Tibial nerve (tissue), 4 donors: ENCODE data around the gene TLK1. TPM values are rescaled to one million over a fixed set of nuclear protein-coding genes. Genes with fewer than 3 reads are reported as not detected.

Experiments used
- DNase-seq, 2 donors: peaks; one replicate each; pipeline ENCODE4 v3.0.0-alpha.2; 2019; ENCODE audit warnings: low spot score in 2 of 2
- H3K27ac ChIP-seq, 4 donors: fragments of 200-600 bp; sonication (generic) in 3 of 4; one replicate each; pipeline ENCODE4 v1.5.1; 2017 to 2019; ENCODE audit warnings: mild to moderate bottlenecking in 1 of 4
- H3K27me3 ChIP-seq, 2 donors: fragments of 200-600 bp; sonication (generic) in 1 of 2; one replicate each; pipeline versions ENCODE4 v1.5.1 to v1.6.0; 2017 to 2019
- H3K36me3 ChIP-seq, 3 donors: fragments of 200-600 bp; sonication (generic); one replicate each; pipeline ENCODE4 v1.5.1; 2018 to 2019
- H3K4me1 ChIP-seq, 4 donors: fragments of 200-600 bp; sonication (generic) in 3 of 4; one replicate each; pipeline ENCODE4 v1.5.1; 2017 to 2019
- H3K4me3 ChIP-seq, 4 donors: fragments of 200-600 bp; sonication (generic) in 3 of 4; one replicate each; pipeline ENCODE4 v1.5.1; 2017 to 2019; ENCODE audit warnings: mild to moderate bottlenecking in 1 of 4, moderate library complexity in 1 of 4
- H3K9me3 ChIP-seq, 4 donors: fragments of 200-600 bp; sonication (generic) in 3 of 4; one replicate each; pipeline ENCODE4 v1.5.1; 2017 to 2019
- CTCF ChIP-seq, 5 experiments: fragments of 200-600 bp in 3 of 5; fragments of 450-650 bp in 2 of 5; sonication (generic) in 3 of 5; IDR thresholded peaks; one replicate each; pipeline ENCODE4 v1.5.1; 2016 to 2019; ENCODE audit warnings: antibody characterized with exemption in 5 of 5, mild to moderate bottlenecking in 3 of 5, moderate library complexity in 2 of 5
- EP300 ChIP-seq, 2 donors: sonication (generic); formaldehyde crosslinking; IDR thresholded peaks; one replicate each; pipeline ENCODE4 v1.6.1; 2017; ENCODE audit warnings: antibody characterized with exemption in 2 of 2, mild to moderate bottlenecking in 1 of 2
- POLR2A ChIP-seq, 2 donors: fragments of 450-650 bp; IDR thresholded peaks; one replicate each; pipeline ENCODE4 v1.6.1; 2017; ENCODE audit warnings: antibody characterized with exemption in 2 of 2, mild to moderate bottlenecking in 2 of 2, moderate library complexity in 2 of 2
- WGBS, 2 donors: methylation state at CpG; one replicate each; pipeline ENCODE4 v1.1.5; 2018; 5-methylcytosine and 5-hydroxymethylcytosine counted together
- total RNA-seq, 4 donors: library from RNA; depleted of rRNA; stranded (reverse); fragments of >200 nt; gene quantifications; one replicate each; pipeline ENCODE4 v1.1.0, GENCODE V29; 2016

The TLK1 gene
- total RNA-seq, 4 donors from 2014 or later: 25.7 to 54.7 (median 45.4) TPM

- H3K4me1 ChIP-seq: no peaks in the 10 kb centered on the region
- H3K27ac ChIP-seq: no peak overlapping the region
- no peaks in the 10 kb centered on the region for H3K27me3 ChIP-seq
- WGBS, 2 donors: 95% methylated on average over 1 of the region's 1 CpG
- no peak for DNase-seq
- H3K36me3 ChIP-seq: peaks cover 0 to 47% (median 0%) of the 10 kb centered on the region in 3 donors
- no peak for TF ChIP-seq EP300 (IDR thresholded peaks at IDR 0.05)
- TF ChIP-seq POLR2A (IDR thresholded peaks at IDR 0.05): no peak
- no peak for TF ChIP-seq CTCF (IDR thresholded peaks at IDR 0.05)
- peaks cover 0 to 9% (median 0%) of the 10 kb centered on the region in 4 donors for H3K9me3 ChIP-seq
- H3K4me3 ChIP-seq: no peak overlapping the region
Measured at GRCh38 chr2:171109020-171109419, 51.7 kb downstream of the TLK1 start.

- WGBS, 2 donors: 97 to 99% methylated on average over 7 of the region's 7 CpGs
- no peak for DNase-seq
- no peak overlapping the region for H3K4me3 ChIP-seq
- H3K27ac ChIP-seq: no peak overlapping the region
- peaks cover 0 to 9% (median 0%) of the 10 kb centered on the region in 4 donors for H3K9me3 ChIP-seq
- no peak for TF ChIP-seq POLR2A (IDR thresholded peaks at IDR 0.05)
- no peak for TF ChIP-seq CTCF (IDR thresholded peaks at IDR 0.05)
- TF ChIP-seq EP300 (IDR thresholded peaks at IDR 0.05): no peak
- no peaks in the 10 kb centered on the region for H3K27me3 ChIP-seq
- H3K36me3 ChIP-seq: peaks cover 0 to 42% (median 0%) of the 10 kb centered on the region in 3 donors
- no peaks in the 10 kb centered on the region for H3K4me1 ChIP-seq
Measured at GRCh38 chr2:171107803-171108202, 52.9 kb downstream of the TLK1 start.

- peaks cover 0 to 38% (median 0%) of the 10 kb centered on the region in 3 donors for H3K36me3 ChIP-seq
- no peak overlapping the region for H3K27ac ChIP-seq
- WGBS, 2 donors: 97% methylated on average over 1 of the region's 1 CpG
- no peaks in the 10 kb centered on the region for H3K4me1 ChIP-seq
- TF ChIP-seq EP300 (IDR thresholded peaks at IDR 0.05): no peak
- no peak for TF ChIP-seq POLR2A (IDR thresholded peaks at IDR 0.05)
- no peak for TF ChIP-seq CTCF (IDR thresholded peaks at IDR 0.05)
- no peaks in the 10 kb centered on the region for H3K27me3 ChIP-seq
- H3K9me3 ChIP-seq: peaks cover 0 to 21% (median 1%) of the 10 kb centered on the region in 4 donors
- no peak overlapping the region for H3K4me3 ChIP-seq
- DNase-seq: no peak
Measured at GRCh38 chr2:171104379-171104778, 56.3 kb downstream of the TLK1 start.

- H3K4me3 ChIP-seq: no peak overlapping the region
- no peak for DNase-seq
- 62 to 74% methylated on average over 4 of the region's 4 CpGs for WGBS, 2 donors
- no peak overlapping the region for H3K27ac ChIP-seq
- peaks cover 0 to 33% (median 5%) of the 10 kb centered on the region in 4 donors for H3K9me3 ChIP-seq
- H3K4me1 ChIP-seq: no peaks in the 10 kb centered on the region
- TF ChIP-seq POLR2A (IDR thresholded peaks at IDR 0.05) (no peak), EP300 (IDR thresholded peaks at IDR 0.05) (no peak), CTCF (IDR thresholded peaks at IDR 0.05) (no peak)
- peaks cover 0 to 37% (median 0%) of the 10 kb centered on the region in 3 donors for H3K36me3 ChIP-seq
- no peaks in the 10 kb centered on the region for H3K27me3 ChIP-seq
Measured at GRCh38 chr2:171102802-171103201, 57.9 kb downstream of the TLK1 start.

- TF ChIP-seq POLR2A (IDR thresholded peaks at IDR 0.05) (no peak), CTCF (IDR thresholded peaks at IDR 0.05) (no peak), EP300 (IDR thresholded peaks at IDR 0.05) (no peak)
- Histone ChIP-seq H3K36me3 (peaks cover 0 to 36% (median 0%) of the 10 kb centered on the region in 3 donors), H3K27ac (no peak overlapping the region), H3K27me3 (no peaks in the 10 kb centered on the region), H3K4me3 (no peak overlapping the region), H3K9me3 (peaks cover 0 to 41% (median 10%) of the 10 kb centered on the region in 4 donors), H3K4me1 (no peaks in the 10 kb centered on the region)
- no peak for DNase-seq
- WGBS, 2 donors: 94 to 98% methylated on average over 3 of the region's 3 CpGs
Measured at GRCh38 chr2:171100370-171100769, 60.3 kb downstream of the TLK1 start.
